Measurements from ENCODE around the gene C1orf167.
A peak's percentile ranks its signal among the peaks of the same experiment; 100 is the strongest.

C1orf167 gene

GRCh38 chr1:11781297-11781696 lies 19.3 kb downstream of the C1orf167 start:
- no peak for TF ChIP-seq CTCF (IDR thresholded peaks at IDR 0.05; ENCODE audit: insufficient read depth, missing control alignments)
- FAIRE-seq = no peak
- no peak for DNase-seq (ENCODE audit: insufficient read length, low spot score)

- TF ChIP-seq CTCF (IDR thresholded peaks at IDR 0.05; ENCODE audit: insufficient read depth, missing control alignments) = no peak
- no peak for DNase-seq (ENCODE audit: insufficient read length, low spot score)
- FAIRE-seq = no peak
Measured at GRCh38 chr1:11782127-11782708, 20.2 kb downstream of the C1orf167 start.

DNA sequence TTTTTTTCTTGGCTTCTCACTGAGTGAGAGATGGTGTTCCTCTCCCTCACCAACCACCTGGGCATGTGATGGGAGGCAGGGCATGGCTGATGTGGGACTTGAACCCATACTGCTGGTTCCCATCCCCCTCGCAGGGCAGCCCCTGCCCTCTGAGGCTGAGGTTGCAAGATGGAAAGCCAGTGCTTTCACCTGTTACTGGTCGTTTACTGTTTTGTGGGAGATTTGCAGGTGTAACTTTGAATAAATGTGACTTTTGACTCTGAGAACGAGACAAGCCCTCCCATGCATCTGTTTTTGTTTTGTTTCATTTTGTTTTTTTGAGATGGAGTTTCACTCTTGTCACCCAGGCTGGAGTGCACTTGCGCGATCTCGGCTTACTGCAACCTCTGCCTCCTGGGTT lies 21.6 kb downstream of the C1orf167 start:
- DNase-seq (ENCODE audit: insufficient read length, low spot score) = no peak
- FAIRE-seq = no peak
- TF ChIP-seq CTCF (IDR thresholded peaks at IDR 0.05; ENCODE audit: insufficient read depth, missing control alignments) = no peak

- FAIRE-seq = no peak
- DNase-seq (ENCODE audit: insufficient read length, low spot score) = no peak
- no peak for TF ChIP-seq CTCF (IDR thresholded peaks at IDR 0.05; ENCODE audit: insufficient read depth, missing control alignments)
Measured at GRCh38 chr1:11784256-11784992, 22.4 kb downstream of the C1orf167 start.

DNA sequence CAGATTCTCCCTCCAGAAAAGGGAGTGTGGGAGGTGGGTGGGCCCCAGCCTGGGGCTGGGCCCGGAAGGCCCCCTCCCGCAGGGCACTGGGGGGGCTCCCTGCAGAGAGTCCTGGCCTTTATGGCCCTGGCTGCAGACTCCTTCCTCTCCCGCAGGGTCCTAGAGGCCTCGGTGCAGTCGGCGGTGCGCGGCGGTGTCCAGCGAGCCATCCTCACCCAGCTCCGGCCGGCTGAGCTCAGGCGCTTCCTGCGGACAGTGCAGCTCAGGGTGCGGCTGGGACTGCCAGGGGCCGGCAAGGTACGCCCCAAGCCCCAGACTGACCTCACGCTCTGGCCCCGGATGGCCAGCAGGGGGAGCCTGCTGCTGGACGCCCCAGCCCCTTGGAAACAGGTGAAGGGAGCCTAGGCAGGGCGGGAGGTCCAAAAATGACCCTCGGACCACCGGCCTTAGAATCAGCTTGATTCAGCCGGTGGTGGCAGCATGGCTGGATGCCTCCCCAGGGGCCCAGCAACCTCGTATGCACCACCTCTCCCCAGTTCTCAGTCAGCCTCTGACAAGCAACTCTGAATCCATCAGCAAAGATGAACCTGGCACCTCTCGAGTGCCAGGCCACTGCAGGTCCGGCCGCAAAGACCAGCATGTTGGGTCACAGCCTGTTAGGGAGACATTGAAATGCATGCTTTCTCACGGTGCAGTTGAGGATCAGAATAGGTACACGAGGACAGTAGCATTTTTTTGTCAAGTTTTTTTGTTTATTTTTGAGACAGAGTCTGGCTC lies 23.2 kb downstream of the C1orf167 start:
- TF ChIP-seq CTCF (IDR thresholded peaks at IDR 0.05; ENCODE audit: insufficient read depth, missing control alignments) = peak; percentile 50
- FAIRE-seq (no peak), DNase-seq (ENCODE audit: insufficient read length, low spot score) (peak; percentile 43)

- FAIRE-seq = no peak
- TF ChIP-seq CTCF (IDR thresholded peaks at IDR 0.05; ENCODE audit: insufficient read depth, missing control alignments) = no peak
- DNase-seq (ENCODE audit: insufficient read length, low spot score) = no peak
Measured at GRCh38 chr1:11786168-11786567, 24.2 kb downstream of the C1orf167 start.
